Activated CD4-positive, alpha-beta T cell treated with anti-CD3 and anti-CD28 coated beads, Interleukin-10, Interleukin-2, amounts not matched to agents 100 ng/mL and 50 ng/mL, durations not matched to agents 16 hours and 8 hours (primary cell): ENCODE results near the gene SEMG2.

Experiments used
- DNase-seq: peaks from one replicate; pipeline ENCODE4 v3.0.0-alpha.2; 2020

Gene SEMG2, protein sequence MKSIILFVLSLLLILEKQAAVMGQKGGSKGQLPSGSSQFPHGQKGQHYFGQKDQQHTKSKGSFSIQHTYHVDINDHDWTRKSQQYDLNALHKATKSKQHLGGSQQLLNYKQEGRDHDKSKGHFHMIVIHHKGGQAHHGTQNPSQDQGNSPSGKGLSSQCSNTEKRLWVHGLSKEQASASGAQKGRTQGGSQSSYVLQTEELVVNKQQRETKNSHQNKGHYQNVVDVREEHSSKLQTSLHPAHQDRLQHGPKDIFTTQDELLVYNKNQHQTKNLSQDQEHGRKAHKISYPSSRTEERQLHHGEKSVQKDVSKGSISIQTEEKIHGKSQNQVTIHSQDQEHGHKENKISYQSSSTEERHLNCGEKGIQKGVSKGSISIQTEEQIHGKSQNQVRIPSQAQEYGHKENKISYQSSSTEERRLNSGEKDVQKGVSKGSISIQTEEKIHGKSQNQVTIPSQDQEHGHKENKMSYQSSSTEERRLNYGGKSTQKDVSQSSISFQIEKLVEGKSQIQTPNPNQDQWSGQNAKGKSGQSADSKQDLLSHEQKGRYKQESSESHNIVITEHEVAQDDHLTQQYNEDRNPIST

DNA sequence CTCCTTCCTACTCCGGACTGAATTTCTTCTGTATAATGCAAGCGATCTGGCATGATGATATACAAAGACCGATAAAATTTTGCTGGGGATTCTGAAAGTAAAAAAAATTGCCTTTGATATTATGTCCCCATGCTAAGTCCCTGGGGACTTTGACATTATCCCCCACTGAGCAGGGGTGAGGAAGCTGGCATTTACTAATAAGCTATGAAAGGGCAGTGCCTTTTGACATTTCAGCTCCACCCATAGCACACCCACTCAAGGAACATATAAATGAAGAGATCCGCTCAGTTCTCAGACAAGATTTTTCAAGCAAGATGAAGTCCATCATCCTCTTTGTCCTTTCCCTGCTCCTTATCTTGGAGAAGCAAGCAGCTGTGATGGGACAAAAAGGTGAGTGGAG, at the start of gene SEMG2:
Gene SEMG2, plus strand, starts transcription at position 298 of the 400 bp plus-strand sequence. Its CDS starts 17 bp downstream, at position 315.
- DNase-seq: no peak

DNA sequence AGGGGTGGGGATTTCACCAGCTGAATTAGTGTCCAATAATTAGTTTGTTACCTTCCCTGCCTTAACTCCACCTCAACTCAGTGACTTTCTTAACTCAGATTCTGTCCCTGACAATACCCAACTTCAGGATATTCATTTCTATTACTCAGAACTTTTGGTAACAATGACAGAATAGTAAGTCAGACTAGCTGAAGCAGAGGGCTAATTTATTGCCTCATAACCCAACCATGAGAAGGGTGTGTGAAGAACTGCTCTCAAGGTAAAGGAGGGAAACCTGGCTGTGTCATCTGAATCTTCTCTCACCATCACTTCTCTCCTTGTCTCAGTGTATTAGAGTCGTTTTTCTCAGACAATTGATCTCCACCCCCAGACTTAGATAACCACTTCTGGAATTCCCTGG, 47.7 kb upstream of the SEMG2 start:
- DNase-seq: no peak

DNA sequence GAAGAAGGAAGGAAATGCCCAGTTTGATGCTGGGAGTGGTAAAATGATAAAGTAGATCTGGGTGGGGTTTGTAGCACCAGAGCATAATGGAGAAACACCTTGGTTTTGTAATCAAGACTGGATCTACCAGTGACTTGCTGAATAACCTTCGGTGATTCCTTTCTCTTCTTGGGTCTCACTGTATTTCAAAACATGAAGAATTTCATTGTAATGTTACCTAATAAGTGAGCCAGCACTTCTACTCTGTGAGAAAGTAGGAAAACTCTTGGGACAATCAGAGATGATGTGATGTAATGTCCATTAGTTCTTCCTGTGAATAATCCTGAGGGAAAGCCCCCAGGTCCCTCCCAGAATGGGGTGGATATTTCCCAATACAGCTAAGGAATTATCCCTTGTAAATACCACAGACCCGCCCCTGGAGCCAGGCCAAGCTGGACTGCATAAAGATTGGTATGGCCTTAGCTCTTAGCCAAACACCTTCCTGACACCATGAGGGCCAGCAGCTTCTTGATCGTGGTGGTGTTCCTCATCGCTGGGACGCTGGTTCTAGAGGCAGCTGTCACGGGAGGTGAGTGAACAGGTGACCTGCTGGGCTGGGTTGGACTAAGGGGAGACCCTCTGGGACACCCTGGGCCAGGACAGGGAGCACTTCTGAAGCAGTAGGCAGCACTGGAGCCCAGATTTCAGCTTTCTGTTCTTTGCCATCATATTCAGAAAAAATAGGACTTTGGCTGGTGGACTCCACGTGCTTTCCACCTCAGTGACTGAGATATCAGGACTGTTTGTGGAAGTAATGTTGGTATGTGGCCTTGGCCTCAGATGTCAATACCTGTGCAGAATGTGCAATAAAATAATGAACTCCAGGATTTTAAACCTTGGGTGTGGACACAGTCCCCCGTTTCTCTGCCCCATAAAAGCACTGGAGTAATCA, 46.5 kb upstream of the SEMG2 start, which contains the start of gene PI3:
Gene PI3, plus strand, starts transcription at position 469 of the 931 bp plus-strand sequence. Its CDS starts 21 bp downstream, at position 490.
- no peak for DNase-seq

DNA sequence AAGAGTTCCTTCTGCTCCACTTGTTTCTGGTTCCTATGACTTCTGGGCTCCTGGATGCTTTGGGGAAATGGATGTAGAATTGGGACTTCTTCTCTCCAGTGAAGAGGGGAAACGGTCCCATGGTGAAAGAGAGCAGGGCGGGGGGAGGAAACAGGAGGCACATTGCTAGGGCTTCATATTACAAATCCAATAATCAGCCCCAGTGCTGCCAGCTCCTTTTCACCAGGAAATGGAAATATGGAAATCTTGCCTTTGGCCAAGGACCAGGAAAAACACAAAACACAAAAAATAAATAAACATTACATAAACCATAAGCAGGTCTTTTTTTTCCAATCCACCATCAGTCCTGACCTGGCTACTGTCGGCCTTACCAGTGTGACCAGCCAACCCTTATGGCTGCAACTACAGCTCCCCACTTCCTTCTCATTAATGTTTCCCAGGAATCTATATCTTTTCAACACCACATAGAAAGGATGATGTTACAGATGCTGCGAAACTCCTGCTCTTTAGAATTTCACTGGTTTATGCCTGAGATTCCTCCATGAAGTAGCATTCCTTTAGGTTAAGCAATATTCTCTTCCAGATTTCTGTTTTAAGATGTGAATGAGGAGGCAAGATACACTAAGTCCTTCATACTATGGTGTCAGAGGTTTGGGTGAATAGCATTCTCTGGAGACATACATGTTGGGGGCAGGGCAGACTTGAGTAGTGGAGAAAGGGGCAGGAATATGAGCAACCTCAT, 44.5 kb upstream of the SEMG2 start:
- DNase-seq: no peak

DNA sequence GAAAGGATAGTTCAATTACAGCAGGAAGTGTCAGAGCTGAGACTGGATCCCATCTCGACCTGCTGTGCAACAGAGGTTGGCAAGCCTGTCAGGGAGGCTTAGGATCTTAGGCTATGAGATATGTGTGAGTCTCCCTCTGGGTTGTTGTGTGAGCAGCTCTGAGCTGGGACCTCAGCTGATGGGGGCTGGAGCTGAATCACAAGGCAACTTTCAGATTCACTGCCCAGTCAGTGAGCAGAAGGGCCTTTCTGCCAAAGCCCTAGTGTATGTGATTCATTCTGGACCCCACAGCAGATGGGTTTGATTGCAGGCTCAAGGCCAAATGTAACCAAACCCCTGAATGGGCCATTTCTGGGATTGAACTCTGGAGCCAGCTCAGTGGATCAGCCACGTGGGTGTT, 42.0 kb upstream of the SEMG2 start:
- DNase-seq: no peak

DNA sequence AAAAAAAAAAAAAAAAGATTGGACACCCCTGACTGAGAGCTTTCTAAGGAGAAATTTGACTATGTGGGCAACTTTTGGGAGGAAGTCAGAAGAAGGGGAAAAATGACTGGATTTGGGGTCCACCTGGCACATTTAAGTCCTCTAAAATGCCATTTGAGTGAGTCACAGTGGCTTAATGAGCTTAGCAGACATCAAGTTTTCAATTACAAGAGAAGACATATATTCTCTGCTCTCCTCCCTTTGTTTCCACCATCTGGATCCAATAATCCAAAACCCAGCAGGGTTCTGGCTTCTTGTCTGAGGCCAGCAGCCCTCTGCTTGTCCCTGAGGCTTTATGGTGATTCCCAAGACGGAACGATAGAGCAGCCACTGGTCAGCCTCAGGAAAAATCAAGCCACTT, 39.5 kb upstream of the SEMG2 start:
- no peak for DNase-seq

DNA sequence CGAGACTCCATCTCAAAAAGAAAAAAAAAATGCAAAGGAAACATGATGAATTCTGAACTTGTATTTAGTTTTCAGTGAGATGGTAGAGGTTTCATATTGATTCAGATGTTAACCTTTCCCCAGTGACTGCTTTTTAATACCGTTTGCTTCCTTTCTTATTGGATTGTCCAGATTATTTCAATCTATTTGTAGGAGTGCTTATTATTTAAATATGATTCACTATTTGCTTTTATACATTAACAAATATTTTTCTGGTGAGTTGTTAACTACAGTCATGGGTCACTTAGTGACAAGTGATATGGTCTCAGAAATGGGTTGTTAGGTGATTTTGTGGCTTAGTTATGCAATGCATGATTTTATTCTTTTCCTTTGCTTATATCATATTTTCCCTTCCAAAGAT, 38.1 kb upstream of the SEMG2 start:
- DNase-seq: no peak

DNA sequence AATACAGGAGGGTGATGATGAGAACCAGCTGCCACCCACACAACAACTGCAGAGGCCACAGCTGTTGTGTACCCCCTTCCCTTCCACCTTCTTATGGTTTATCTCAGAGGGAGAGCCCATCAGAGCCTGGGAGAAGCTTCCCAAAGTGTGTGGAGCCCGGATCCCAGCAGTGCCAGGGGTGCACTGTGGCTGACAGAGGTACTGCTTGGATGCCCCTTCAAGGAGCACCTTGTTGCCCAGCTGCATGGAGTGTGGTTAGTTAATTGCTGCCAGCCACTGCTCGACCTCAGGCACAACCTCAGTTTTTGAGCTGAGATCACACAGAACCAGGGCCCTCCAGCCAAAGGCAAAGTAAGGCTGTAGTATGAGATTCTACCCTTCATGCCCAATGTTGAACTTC, 33.5 kb upstream of the SEMG2 start:
- DNase-seq: no peak

DNA sequence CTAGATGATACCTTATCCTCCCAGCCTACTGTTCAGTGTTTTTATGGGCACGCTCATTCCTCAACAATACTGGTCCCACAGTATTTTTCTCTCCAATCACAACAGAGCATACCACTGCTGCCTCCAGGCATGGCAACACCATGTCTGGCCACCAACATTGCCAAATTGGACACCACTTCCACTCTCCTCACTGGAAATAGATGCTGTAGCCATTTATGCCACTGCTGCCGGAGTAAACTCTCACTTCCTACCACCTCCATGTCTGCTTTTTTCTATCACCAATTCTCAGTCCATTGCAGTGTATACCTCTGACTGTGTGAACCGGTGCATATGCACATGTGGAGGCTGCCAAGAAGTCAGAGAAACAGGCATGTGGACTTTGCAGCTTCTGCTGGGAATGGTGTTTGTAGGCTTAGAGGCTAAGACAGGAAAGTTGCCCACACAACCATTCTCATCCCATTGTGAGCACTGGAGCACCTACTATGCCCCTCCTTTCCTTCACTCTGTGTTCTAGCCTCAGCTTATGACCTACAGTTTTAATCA, 32.0 kb upstream of the SEMG2 start:
- DNase-seq: no peak

DNA sequence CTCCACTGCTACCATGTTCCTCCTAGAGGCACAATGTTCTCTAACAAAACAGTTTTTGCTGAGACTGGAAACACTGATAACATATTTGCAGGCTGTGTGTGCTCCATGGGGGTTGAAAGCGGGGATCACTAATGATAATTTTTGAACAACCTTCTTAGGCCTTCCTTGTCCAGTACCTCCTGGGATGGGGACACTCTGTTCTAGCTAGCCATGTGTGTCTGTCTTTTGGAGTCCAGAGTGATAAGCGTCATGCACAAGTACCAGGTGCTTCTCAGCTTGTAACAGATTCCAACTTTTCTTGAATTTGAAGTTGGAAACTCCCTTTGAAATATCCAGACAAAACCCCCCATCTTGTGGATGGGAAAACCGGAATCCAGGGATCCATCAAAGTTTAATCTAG, 31.3 kb upstream of the SEMG2 start:
- no peak for DNase-seq

DNA sequence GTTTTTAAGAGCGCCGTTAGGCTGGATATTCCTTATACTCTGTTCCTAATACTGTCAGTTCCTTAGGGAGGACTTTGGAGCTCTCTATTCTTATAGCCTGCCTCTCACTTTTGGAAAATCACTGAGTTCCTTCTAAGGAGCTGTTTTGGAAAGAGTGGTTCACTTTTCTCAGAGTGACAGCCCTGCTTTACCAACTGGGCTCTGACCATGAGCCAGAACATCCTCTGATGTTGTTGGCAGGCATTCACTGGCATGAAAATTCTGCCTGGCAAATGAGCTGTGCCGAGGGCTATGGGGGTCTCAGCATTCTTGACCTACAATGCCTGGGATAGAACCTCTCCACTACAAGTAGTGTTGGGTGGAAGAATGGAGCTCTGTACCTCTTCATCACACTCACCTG, 29.2 kb upstream of the SEMG2 start:
- no peak for DNase-seq

DNA sequence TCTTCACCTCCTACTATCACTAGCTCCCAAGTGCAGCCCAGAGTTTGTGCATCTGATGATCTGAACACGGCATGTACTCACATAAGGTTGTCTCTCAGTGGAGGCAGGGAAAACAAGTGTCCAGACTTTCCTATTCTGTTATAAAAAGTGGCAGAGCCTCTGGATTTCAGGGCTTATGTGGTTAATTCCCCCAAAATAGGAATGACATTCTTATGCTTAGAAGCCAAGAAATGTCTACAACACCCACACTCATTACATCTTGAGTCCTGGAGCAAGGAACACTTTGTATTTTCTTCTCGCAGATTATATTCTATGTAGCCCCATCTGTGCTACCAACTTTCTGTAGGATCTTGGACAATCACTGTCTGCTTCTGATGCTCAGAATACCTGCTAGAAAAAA, 27.8 kb upstream of the SEMG2 start:
- no peak for DNase-seq

DNA sequence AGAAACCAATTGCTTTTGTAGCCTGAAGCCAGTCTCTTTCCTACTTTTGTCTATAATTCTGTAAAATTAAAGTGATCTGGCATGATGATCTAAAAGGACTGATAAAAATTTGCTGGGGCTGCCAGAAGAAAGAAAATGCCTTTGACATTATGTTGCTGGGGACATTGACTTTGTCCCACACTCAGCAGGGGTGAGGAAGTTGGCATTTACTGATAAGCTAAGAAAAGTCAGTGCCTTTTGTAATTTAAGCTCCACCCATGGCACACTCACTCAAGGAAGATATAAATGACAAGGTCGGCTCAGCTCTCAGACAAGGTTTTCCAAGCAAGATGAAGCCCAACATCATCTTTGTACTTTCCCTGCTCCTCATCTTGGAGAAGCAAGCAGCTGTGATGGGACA, 14.4 kb upstream of the SEMG2 start, which contains the start of gene SEMG1:
Gene SEMG1, plus strand, starts transcription at position 309 of the 400 bp plus-strand sequence. Its CDS starts 21 bp downstream, at position 330.
- no peak for DNase-seq

DNA sequence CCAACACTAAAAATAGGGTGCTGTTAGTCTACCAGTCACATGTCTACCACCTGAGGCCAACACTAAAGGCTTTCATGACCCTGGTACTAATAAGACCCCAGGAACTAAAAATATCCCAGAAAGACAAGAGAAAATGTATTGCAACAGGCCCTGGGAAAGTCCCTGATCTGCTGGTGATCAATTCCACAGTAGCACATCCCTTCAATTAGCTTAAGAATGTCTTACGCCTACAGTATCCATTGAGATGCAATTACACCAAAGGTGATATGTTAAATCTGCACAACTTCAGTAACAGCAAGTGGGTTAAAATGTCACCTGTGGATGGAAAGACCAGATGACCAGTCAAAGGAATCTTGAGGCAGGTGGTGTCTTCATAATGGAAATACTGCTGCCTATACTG, 11.2 kb upstream of the SEMG2 start:
- no peak for DNase-seq

DNA sequence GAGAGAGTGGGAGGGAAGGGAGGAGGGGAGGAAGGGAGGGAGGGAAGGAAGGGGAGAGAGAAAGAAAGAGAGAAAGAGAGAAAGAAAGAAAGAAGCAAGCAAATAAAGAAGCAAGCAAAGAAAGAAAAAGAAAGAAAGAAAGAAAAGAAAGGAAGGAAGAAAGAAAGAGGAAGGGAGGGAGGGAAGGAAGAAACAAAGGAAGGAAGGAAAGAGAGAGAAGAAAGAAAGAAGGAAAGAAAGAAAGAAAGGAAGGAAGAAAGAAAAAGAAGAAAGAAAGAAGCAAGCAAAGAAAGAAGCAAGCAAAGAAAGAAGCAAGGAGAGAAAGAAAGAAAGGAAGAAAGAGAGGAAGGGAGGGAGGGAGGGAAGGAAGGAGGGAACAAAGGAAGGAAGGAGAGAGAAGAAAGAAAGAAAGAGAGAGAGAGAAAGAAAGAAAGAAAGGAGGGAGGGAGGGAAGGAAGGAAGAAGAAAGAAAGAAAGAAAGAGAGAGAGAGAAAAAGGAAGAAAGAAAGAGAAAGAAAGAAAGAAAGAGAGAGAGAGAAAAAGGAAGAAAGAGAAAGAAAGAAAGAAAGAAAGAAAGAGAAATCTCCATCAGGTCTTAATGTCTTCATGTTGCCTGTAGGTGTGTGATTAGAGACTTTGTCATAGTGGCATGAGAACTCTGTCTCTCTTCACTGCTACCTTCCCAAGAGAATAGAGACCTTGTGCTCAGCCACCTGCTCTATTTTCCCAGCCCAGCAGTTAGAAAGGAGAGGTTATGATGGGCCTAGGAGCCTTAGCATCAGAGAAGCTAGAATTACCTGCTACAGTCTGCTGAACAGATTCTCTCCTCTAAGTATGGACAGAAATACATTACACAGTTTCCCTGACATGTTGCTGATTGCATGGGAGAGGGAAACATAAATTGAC, 9.4 kb upstream of the SEMG2 start:
- DNase-seq: no peak

DNA sequence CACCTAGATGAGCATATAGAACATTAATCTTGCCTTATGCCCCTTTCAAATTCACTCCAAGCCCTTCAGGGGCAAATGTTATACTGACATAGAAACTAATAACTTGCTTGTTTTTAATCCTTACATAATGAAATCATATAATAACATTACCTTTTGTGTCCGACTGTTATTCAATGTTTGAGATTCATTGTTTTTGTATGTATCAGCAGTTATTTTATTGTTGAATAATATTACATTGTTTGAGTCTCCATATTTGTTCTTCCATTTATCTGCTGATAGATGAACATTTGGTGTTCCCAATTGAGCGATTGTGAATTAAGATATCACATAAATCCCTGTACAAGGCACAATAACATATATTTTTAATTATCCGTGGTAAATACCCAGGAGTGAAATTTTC, 8.3 kb upstream of the SEMG2 start:
- DNase-seq: no peak

DNA sequence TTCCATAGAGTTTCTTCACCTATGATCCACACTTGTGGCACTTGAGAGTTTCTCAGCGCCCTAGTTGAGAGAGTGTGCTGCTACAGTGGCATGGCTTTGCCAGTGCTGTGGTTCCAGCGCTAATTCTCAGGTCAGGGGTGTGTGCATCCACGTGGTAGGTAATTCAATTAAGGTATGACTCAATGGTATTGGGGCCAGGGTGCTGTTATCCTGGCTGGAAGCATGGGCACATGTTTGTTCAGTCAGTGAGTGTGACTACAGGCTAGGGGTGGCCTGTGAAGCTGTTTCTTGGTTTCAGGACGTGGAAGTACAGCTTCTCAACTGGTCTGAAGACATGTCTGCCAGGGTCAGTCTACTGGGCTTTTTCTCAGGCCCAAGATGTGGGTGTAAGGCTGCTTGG, 3.0 kb upstream of the SEMG2 start:
- no peak for DNase-seq

DNA sequence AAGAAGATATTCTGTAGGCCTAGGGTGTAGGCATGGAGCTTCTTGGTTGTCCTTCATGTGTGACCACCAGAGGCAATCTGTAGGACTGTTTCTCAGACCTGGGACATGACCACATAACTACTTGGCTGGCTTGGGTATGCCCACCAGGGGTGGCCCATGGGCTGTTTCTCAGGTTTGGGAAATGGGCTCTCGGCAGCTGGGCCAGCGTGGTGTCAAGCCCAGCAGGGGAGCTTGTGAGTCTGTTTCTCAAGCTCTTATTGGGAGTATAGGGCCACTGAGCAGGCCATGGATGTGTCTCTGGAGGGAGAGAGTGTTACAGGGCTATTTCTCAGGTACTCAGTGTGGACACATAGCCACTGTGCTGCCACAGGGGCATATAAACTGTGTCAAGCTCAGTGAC, 2.5 kb upstream of the SEMG2 start:
- no peak for DNase-seq

DNA sequence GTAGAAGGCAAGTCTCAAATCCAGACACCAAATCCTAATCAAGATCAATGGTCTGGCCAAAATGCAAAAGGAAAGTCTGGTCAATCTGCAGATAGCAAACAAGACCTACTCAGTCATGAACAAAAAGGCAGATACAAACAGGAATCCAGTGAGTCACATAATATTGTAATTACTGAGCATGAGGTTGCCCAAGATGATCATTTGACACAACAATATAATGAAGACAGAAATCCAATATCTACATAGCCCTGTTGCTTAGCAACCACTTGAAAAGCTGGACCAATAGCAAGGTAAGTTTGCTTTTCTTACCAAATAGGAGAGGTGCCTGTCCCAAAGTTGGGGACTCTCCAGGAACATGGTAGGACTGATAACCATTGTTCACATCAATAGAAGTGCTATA, 2.0 kb downstream of the SEMG2 start:
- DNase-seq: no peak

DNA sequence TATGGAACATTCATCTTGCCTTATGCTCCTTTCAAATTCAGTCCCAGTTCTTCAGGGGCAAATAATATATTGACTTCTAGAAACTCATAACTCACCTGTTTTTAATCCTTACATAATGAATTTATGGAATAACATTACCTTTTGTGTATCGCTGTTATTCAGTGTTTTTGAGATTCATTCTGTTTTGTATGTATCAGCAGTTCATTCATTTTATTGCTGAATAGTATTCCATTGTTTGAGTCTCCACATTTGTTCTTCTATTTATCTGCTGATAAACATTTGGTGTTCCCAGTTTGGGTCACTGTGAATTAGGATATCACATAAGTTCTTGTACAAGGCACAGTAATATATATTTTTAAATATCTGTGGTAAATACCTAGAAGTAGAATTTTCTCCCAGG, 5.1 kb downstream of the SEMG2 start:
- DNase-seq: no peak
